ENCODE data around the gene SMYD5.
A peak's percentile ranks its signal among the peaks of the same experiment; 100 is the strongest.

The SMYD5 gene

GRCh38 chr2:73210019-73210418 is 4.0 kb upstream of the SMYD5 start:
- TF ChIP-seq CTCF (IDR thresholded peaks at IDR 0.05; ENCODE audit: low read depth, low read length, missing control alignments): no peak
- in situ Hi-C loops (cut with HindIII; ENCODE audit: low sequenced_read_pairs): no loop called here
- no peak for DNase-seq (ENCODE audit: low read depth)
- no peak overlapping the region for H3K4me3 ChIP-seq (ENCODE audit: low read depth, low read length)

- DNase-seq (ENCODE audit: low read depth): no peak
- no peak overlapping the region for H3K4me3 ChIP-seq (ENCODE audit: low read depth, low read length)
- no peak for TF ChIP-seq CTCF (IDR thresholded peaks at IDR 0.05; ENCODE audit: low read depth, low read length, missing control alignments)
- in situ Hi-C loops (cut with HindIII; ENCODE audit: low sequenced_read_pairs): no loop called here
Observed at GRCh38 chr2:73210696-73211095, 3.3 kb upstream of the SMYD5 start.

GRCh38 chr2:73212098-73212447 is 2.0 kb upstream of the SMYD5 start:
- no peak for DNase-seq (ENCODE audit: low read depth)
- H3K4me3 ChIP-seq (ENCODE audit: low read depth, low read length): no peak overlapping the region
- in situ Hi-C loops (cut with HindIII; ENCODE audit: low sequenced_read_pairs): no loop called here
- TF ChIP-seq CTCF (IDR thresholded peaks at IDR 0.05; ENCODE audit: low read depth, low read length, missing control alignments): no peak

GRCh38 chr2:73212448-73213176 is 1.4 kb upstream of the SMYD5 start:
- TF ChIP-seq CTCF (IDR thresholded peaks at IDR 0.05; ENCODE audit: low read depth, low read length, missing control alignments): peak; percentile 98
- no peak overlapping the region for H3K4me3 ChIP-seq (ENCODE audit: low read depth, low read length)
- peak; percentile 65 for DNase-seq (ENCODE audit: low read depth)
- in situ Hi-C loops (cut with HindIII; ENCODE audit: low sequenced_read_pairs): no loop called here

- peak overlapping the region; percentile 83 for H3K4me3 ChIP-seq (ENCODE audit: low read depth, low read length)
- in situ Hi-C loops (cut with HindIII; ENCODE audit: low sequenced_read_pairs): no loop called here
- no peak for DNase-seq (ENCODE audit: low read depth)
- TF ChIP-seq CTCF (IDR thresholded peaks at IDR 0.05; ENCODE audit: low read depth, low read length, missing control alignments): no peak
Observed at GRCh38 chr2:73215254-73215653, 1.2 kb downstream of the SMYD5 start.

- no peak for DNase-seq (ENCODE audit: low read depth)
- no peak overlapping the region for H3K4me3 ChIP-seq (ENCODE audit: low read depth, low read length)
- in situ Hi-C loops (cut with HindIII; ENCODE audit: low sequenced_read_pairs): no loop called here
- TF ChIP-seq CTCF (IDR thresholded peaks at IDR 0.05; ENCODE audit: low read depth, low read length, missing control alignments): no peak
Observed at GRCh38 chr2:73217160-73217559, 3.1 kb downstream of the SMYD5 start.
